Uterus (tissue), 4 donors: Measurements from ENCODE around the gene TAF11L11. TPM values are rescaled to one million over a fixed set of nuclear protein-coding genes. Genes with fewer than 3 reads are reported as not detected.
"Not testable (repeated sequence)": the region's sequence is repeated elsewhere in the genome, so short reads cannot be mapped to it uniquely, and the experiment has no call there.

Experiments used
- DNase-seq, 2 donors: peaks; one replicate each; pipeline ENCODE4 v3.0.0-alpha.2; 2019 to 2020
- H3K27ac ChIP-seq, 2 donors: fragments of 200-600 bp; sonication (generic); 1 replicate in 1 of 2; 2 replicates in 1 of 2; pipeline ENCODE4 v1.5.1; 2016 to 2018
- H3K27me3 ChIP-seq, 2 donors: fragments of 200-600 bp; sonication (generic); one replicate each; pipeline ENCODE4 v1.5.1; 2018 to 2019; ENCODE audit warnings: control low read depth in 1 of 2
- H3K36me3 ChIP-seq, 2 donors: fragments of 200-600 bp; sonication (generic); one replicate each; pipeline ENCODE4 v1.5.1; 2019; ENCODE audit warnings: control low read depth in 1 of 2
- H3K4me1 ChIP-seq, 2 donors: fragments of 200-600 bp; sonication (generic); one replicate each; pipeline ENCODE4 v1.5.1; 2018 to 2019; ENCODE audit warnings: control low read depth in 1 of 2
- H3K4me3 ChIP-seq, 2 donors: fragments of 200-600 bp; sonication (generic); 1 replicate in 1 of 2; 2 replicates in 1 of 2; pipeline ENCODE4 v1.5.1; 2018 to 2019; ENCODE audit warnings: mild to moderate bottlenecking in 1 of 2
- H3K9me3 ChIP-seq, 2 donors: fragments of 200-600 bp; sonication (generic); one replicate each; pipeline ENCODE4 v1.5.1; 2019; ENCODE audit warnings: control low read depth in 1 of 2
- POLR2A ChIP-seq, 2 donors: fragments of 450-650 bp; IDR thresholded peaks; one replicate each; pipeline ENCODE4 v1.6.1; 2016; ENCODE audit warnings: antibody characterized with exemption in 2 of 2, mild to moderate bottlenecking in 1 of 2, moderate library complexity in 1 of 2
- intact Hi-C: fragments of 100-400 bp; cut with DNase I; formaldehyde crosslinking; loops from one replicate; pipeline ENCODE4 v1.15.1; 2023; ENCODE audit warnings: low total_unique reads
- small RNA-seq: library from RNA; depleted of rRNA; stranded (forward); fragments of <200 nt; gene quantifications from one replicate; pipeline ENCODE3, GENCODE V24; 2016
- total RNA-seq, 4 donors: library from RNA; depleted of rRNA in 3 of 4; stranded (reverse); fragments of >200 nt in 3 of 4; gene quantifications; one replicate each; pipeline versions ENCODE4 v1.1.0 to v1.2.4, GENCODE V29; 2014 to 2023
- TF ChIP-seq, protein P1 (sequence below), 4 experiments: fragments of 200-600 bp in 2 of 4; fragments of 450-650 bp in 2 of 4; sonication (generic) in 2 of 4; IDR thresholded peaks; one replicate each; pipeline ENCODE4 v1.5.1; 2016 to 2019; ENCODE audit warnings: antibody characterized with exemption in 4 of 4, mild to moderate bottlenecking in 2 of 4, moderate library complexity in 1 of 4
- donor health status: DM: yes; HTN: yes; CAD: no.

Gene TAF11L11
- total RNA-seq, 4 donors from 2014 or later = not detected

DNA sequence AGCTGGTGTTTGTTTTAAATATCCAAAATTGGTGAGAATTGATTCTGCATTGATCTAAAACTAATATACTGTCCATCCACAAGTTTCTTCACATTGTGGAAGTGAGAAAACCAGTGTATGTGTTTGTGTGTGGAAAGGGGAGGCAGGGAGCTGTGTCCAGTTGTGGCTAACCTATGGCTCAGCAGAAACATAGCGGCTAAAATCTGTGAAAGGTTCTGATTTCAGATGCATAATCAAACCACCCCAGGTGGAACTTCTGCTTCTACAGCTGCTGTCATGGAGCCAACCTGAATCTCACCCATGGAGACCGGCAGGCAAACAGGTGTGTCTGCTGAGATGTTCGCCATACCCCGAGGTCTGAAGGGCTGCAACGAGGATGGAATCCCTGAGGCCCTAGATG, 30.2 kb downstream of the TAF11L11 start, which contains the start of gene TAF11L14:
TSS of gene TAF11L14 (plus strand) at position 301 of the 400 bp plus-strand sequence.
- H3K27ac ChIP-seq = no peak within 1 kb of the TSS
- no peak for DNase-seq
- intact Hi-C loops = no loop called here
- H3K36me3 ChIP-seq = no peaks in the 10 kb centered on the region
- no peak for TF ChIP-seq POLR2A (IDR thresholded peaks at IDR 0.05)
- TF ChIP-seq, protein P1, sequence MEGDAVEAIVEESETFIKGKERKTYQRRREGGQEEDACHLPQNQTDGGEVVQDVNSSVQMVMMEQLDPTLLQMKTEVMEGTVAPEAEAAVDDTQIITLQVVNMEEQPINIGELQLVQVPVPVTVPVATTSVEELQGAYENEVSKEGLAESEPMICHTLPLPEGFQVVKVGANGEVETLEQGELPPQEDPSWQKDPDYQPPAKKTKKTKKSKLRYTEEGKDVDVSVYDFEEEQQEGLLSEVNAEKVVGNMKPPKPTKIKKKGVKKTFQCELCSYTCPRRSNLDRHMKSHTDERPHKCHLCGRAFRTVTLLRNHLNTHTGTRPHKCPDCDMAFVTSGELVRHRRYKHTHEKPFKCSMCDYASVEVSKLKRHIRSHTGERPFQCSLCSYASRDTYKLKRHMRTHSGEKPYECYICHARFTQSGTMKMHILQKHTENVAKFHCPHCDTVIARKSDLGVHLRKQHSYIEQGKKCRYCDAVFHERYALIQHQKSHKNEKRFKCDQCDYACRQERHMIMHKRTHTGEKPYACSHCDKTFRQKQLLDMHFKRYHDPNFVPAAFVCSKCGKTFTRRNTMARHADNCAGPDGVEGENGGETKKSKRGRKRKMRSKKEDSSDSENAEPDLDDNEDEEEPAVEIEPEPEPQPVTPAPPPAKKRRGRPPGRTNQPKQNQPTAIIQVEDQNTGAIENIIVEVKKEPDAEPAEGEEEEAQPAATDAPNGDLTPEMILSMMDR (IDR thresholded peaks at IDR 0.05) = no peak
- no peak within 1 kb of the TSS for H3K4me3 ChIP-seq
- no peaks in the 10 kb centered on the region for H3K9me3 ChIP-seq
- H3K4me1 ChIP-seq = no peaks in the 10 kb centered on the region
- H3K27me3 ChIP-seq = no peaks in the 10 kb centered on the region

DNA sequence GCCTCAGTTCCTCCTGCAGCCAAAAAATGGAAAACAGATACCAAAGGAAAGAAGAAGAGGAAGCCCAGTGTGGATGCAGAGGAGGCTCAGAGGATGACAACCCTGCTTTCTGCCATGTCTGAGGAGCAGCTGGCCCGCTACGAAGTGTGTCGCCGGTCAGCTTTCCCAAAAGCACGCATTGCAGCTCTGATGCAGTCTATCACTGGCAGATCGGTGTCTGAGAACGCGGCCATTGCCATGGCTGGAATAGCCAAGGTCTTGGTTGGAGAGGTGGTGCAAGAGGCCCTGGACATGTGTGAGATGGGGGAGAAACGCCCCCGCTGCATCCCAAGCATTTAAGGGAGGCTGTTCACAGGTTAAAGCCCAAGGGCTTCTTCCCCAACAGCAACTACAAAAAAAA, 45.2 kb downstream of the TAF11L11 start:
- H3K4me1 ChIP-seq, H3K4me3 ChIP-seq, intact Hi-C loops, H3K27ac ChIP-seq, H3K36me3 ChIP-seq, DNase-seq, H3K9me3 ChIP-seq, H3K27me3 ChIP-seq: not testable (repeated sequence)

DNA sequence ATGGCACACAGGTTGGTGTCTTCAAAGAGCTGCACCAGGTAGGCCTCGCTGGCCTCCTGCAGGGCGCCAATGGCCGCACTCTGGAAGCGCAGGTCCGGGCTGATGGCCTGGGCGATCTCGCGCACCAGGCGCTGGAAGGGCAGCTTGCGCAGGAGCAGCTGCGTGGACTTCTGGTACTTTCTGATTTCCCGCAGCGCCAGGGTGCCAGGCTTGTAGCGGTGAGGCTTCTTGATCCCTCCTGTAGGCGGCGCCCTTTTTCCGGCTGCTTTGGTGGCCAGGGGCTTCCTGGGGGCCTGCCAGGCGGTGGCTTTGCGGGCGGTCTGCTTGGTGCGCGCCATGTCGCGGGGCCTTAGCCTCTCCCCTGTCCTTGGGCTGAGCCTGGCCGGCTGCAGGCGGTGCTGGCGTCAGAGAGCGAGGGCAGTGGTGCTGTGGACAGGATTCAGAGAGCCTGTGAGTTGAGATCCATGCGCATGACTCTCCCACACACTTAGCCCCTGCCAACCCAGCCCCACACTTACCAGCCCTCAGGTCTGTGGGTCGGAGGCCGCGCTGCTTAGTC, 51.3 kb downstream of the TAF11L11 start:
- H3K9me3 ChIP-seq, H3K4me1 ChIP-seq, intact Hi-C loops, H3K36me3 ChIP-seq, H3K27ac ChIP-seq, H3K27me3 ChIP-seq, DNase-seq, H3K4me3 ChIP-seq: not testable (repeated sequence)

Small RNA genes within 50 kb of the gene (small RNA-seq; reads per million reads assigned to genes)
- not detected for gene AC233724.1
- gene AC233724.2 = not detected
- not detected for gene AC233724.3
- gene AC233724.4 = not detected
- gene AC233724.6 = not detected
- not detected for gene AC233724.7

Other genes starting within 250 kb of the TAF11L11 start
- gene TAF11L2, start 106.0 kb upstream of the TAF11L11 start, total RNA-seq = not detected
- not detected for gene TAF11L3, start 85.8 kb upstream of the TAF11L11 start, total RNA-seq
- gene TAF11L4, start 82.4 kb upstream of the TAF11L11 start, total RNA-seq = not detected
- gene TAF11L5, start 78.9 kb upstream of the TAF11L11 start, total RNA-seq = not detected
- gene TAF11L6, start 75.5 kb upstream of the TAF11L11 start, total RNA-seq = not detected
- gene TAF11L7, start 18.4 kb upstream of the TAF11L11 start, total RNA-seq = not detected
- not detected for gene TAF11L8, start 13.2 kb upstream of the TAF11L11 start, total RNA-seq
- not detected for gene TAF11L9, start 9.8 kb upstream of the TAF11L11 start, total RNA-seq
- not detected for gene TAF11L10, start 6.4 kb upstream of the TAF11L11 start, total RNA-seq
- not detected for gene TAF11L12, start 6.2 kb downstream of the TAF11L11 start, total RNA-seq
- gene TAF11L13, start 27.9 kb downstream of the TAF11L11 start, total RNA-seq = not detected
- gene TAF11L14, start 30.3 kb downstream of the TAF11L11 start, total RNA-seq = not detected